Smooth muscle cell (in vitro differentiated cells): ENCODE results near the gene FSTL1. TPM values are rescaled to one million over a fixed set of nuclear protein-coding genes. Genes with fewer than 3 reads are reported as not detected.

ENCODE experiments used
- DNase-seq: peaks from one replicate; lab custom pipeline; 2025; ENCODE audit not compliant: unreplicated experiment; lab: John Stamatoyannopoulos, UW
- H2AFZ ChIP-seq: fragments of 200-600 bp; sonication (generic); 2 replicates; pipeline ENCODE4 v1.6.0; 2016; ENCODE audit warnings: antibody characterized with exemption, low read depth, mild to moderate bottlenecking
- H3F3A ChIP-seq: fragments of 200-600 bp; sonication (generic); 2 replicates; pipeline ENCODE4 v1.6.0; 2017; ENCODE audit warnings: antibody characterized with exemption, low read depth
- H3K27ac ChIP-seq: fragments of 200-600 bp; sonication (generic); 2 replicates; pipeline ENCODE4 v1.5.1; 2016; ENCODE audit warnings: low read depth, mild to moderate bottlenecking
- H3K27me3 ChIP-seq: fragments of 200-600 bp; sonication (generic); 2 replicates; pipeline ENCODE4 v1.6.1; 2016; ENCODE audit warnings: low read depth, mild to moderate bottlenecking
- H3K36me3 ChIP-seq: fragments of 200-600 bp; sonication (generic); 2 replicates; pipeline ENCODE4 v1.5.1; 2016; ENCODE audit warnings: low read depth
- H3K4me1 ChIP-seq: fragments of 200-600 bp; sonication (generic); 2 replicates; pipeline ENCODE4 v1.5.1; 2016; ENCODE audit warnings: low read depth
- H3K4me2 ChIP-seq: fragments of 200-600 bp; sonication (generic); 2 replicates; pipeline ENCODE4 v1.6.0; 2016; ENCODE audit warnings: mild to moderate bottlenecking
- H3K4me3 ChIP-seq: fragments of 200-600 bp; sonication (generic); 2 replicates; pipeline ENCODE4 v1.5.1; 2016; ENCODE audit warnings: mild to moderate bottlenecking
- H3K79me2 ChIP-seq: fragments of 200-600 bp; sonication (generic); 2 replicates; pipeline ENCODE4 v1.6.0; 2016; ENCODE audit warnings: low read depth, mild to moderate bottlenecking
- H3K9ac ChIP-seq: fragments of 200-600 bp; sonication (generic); 2 replicates; pipeline ENCODE4 v1.6.0; 2016; ENCODE audit warnings: low read depth
- H3K9me3 ChIP-seq: fragments of 200-600 bp; sonication (generic); replicated peaks from 2 replicates; pipeline ENCODE4 v1.5.1; 2016; ENCODE audit warnings: low read depth
- H4K20me1 ChIP-seq: fragments of 200-600 bp; sonication (generic); 2 replicates; pipeline ENCODE4 v1.6.0; 2016; ENCODE audit warnings: low read depth
- WGBS: methylation state at CpG from one replicate; pipeline ENCODE4 v1.1.7; 2016; ENCODE audit warnings: low lambda C conversion rate; 5-methylcytosine and 5-hydroxymethylcytosine counted together
- polyA plus RNA-seq: library from polyadenylated mRNA; unstranded; fragments of >200 nt; fragmentation: Nextera tagmentation; extraction: Ambion mirVana; gene quantifications from 2 replicates; pipeline ENCODE4 v1.2.1, GENCODE V29; 2016
- total RNA-seq: library from RNA; depleted of rRNA; stranded (reverse); fragments of >200 nt; gene quantifications from 2 replicates; pipeline ENCODE4 v1.2.3, GENCODE V29; 2014
- TF ChIP-seq, protein P1 (sequence below): fragments of 200-600 bp; sonication (generic); IDR thresholded peaks from 2 replicates; pipeline ENCODE4 v1.5.1; 2017; ENCODE audit warnings: borderline replicate concordance, mild to moderate bottlenecking, antibody characterized with exemption; ENCODE audit not compliant: insufficient read depth, poor library complexity, severe bottlenecking

FSTL1 gene
- total and polyA plus RNA-seq, 2 experiments from 2014 or later, result 562 to 630 TPM

DNA sequence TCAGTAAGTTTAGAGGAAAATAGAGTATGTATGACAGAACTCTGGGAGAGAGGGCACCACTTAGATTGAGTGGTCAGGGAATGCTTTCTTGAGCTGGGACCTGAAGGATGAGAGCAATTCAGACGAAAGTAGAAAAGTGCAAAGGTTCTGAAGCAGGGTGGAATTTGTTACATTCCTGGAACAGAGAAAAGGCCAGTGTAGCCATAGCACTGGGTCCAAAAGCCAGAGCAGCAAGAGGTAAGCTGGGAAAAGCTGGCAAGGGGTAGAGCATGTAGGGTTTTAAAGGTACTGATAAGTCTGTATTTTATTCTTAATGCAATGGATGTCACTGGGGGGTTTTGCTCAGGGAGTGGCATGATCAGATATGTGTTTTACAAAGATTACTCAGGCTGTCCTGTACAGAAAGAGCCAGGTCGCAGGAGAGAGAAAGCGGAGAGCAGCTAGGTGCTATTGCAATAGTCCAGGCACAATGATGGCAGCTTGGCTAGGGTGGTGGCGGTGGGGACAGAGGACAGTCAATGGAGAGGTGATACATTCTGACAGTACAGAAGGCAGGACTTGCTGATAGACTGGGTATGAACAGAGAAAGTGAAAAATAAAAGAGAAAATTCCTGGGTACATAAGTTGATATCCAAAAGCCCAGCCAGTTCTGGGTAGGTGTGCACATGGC is 17.0 kb downstream of the FSTL1 start:
- H3K4me2 ChIP-seq, result no peak overlapping the region
- no peak for DNase-seq
- WGBS, result 94% methylated on average over 4 of the region's 4 CpGs
- peaks cover 70% of the 10 kb centered on the region for H3K79me2 ChIP-seq
- peaks cover 49% of the 10 kb centered on the region for H3K4me1 ChIP-seq
- H3K9me3 ChIP-seq, result no peaks in the 10 kb centered on the region
- no peak overlapping the region for H2AFZ ChIP-seq
- no peak overlapping the region for H3K4me3 ChIP-seq
- no peaks in the 10 kb centered on the region for H3K27me3 ChIP-seq
- H4K20me1 ChIP-seq, result peaks cover 60% of the 10 kb centered on the region
- H3K9ac ChIP-seq, result no peak overlapping the region
- H3K36me3 ChIP-seq, result peaks cover 3% of the 10 kb centered on the region
- H3K27ac ChIP-seq, result peak overlapping the region; percentile 98
- H3F3A ChIP-seq, result peaks cover 33% of the 10 kb centered on the region
- TF ChIP-seq, protein P1, sequence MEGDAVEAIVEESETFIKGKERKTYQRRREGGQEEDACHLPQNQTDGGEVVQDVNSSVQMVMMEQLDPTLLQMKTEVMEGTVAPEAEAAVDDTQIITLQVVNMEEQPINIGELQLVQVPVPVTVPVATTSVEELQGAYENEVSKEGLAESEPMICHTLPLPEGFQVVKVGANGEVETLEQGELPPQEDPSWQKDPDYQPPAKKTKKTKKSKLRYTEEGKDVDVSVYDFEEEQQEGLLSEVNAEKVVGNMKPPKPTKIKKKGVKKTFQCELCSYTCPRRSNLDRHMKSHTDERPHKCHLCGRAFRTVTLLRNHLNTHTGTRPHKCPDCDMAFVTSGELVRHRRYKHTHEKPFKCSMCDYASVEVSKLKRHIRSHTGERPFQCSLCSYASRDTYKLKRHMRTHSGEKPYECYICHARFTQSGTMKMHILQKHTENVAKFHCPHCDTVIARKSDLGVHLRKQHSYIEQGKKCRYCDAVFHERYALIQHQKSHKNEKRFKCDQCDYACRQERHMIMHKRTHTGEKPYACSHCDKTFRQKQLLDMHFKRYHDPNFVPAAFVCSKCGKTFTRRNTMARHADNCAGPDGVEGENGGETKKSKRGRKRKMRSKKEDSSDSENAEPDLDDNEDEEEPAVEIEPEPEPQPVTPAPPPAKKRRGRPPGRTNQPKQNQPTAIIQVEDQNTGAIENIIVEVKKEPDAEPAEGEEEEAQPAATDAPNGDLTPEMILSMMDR, result no peak

DNA sequence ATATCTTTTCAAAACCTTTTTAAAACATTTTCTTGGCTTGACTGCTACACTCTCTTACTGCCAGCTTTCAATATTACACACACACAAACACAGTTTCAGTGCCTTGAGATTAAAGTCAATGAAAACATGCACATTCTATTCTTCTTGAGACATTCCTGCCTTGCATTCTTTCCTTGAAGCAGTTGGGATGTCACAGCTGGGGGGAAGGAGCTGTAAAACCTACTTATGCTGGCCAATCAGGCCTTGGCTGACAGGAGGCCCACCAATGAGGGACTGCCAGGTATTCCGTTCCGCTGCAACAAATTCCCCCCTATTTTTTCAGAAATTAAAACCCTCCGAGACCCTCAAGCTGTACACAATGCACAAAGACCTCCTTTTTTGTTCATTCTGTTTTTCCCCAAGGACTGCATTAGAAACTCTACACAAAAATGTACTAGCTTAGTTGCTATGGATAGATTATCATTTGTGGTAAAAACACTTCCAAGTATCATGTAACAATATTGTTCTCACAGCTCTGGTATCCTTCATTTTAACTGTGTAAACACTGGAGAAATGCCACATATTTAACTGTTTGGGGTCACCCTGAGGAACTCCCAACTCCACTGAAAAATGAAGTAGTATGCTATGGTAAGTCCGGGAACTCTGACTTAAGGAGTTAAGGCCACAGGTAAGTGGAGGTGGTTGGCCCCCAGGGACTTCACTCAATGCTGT is 18.5 kb downstream of the FSTL1 start:
- no peak for DNase-seq

DNA sequence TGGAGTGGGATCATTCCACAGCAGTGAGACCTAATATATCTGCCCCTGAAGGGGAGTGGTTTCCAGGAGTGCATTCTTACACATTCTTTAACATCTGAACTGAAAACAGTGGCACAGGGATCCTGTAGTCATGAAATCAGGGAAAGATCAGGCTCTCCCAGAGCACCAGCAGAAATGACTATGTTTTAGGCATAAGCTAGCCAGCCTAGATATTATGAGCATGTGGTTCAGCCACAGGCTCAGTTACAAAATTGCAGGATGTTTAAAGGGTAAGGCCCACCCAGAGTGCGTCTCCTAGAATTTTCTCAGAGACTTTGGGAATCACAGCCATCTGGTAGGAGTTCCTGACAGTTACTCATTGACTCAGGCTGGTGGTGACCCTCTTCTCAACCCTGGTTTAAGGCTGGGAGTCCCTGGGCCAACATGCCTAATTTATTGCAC is 20.9 kb downstream of the FSTL1 start:
- H4K20me1 ChIP-seq, result peaks cover 91% of the 10 kb centered on the region
- H3K27me3 ChIP-seq, result no peaks in the 10 kb centered on the region
- peaks cover 3% of the 10 kb centered on the region for H3K36me3 ChIP-seq
- H3K4me2 ChIP-seq, result peak overlapping the region; percentile 4
- TF ChIP-seq, protein P1, result no peak
- no peak overlapping the region for H3K9ac ChIP-seq
- peak overlapping the region; percentile 43 for H3K27ac ChIP-seq
- no peaks in the 10 kb centered on the region for H3K9me3 ChIP-seq
- WGBS, result 32% methylated on average over 1 of the region's 1 CpG
- H3K4me3 ChIP-seq, result no peak overlapping the region
- no peak overlapping the region for H2AFZ ChIP-seq
- H3K4me1 ChIP-seq, result peaks cover 23% of the 10 kb centered on the region
- DNase-seq, result no peak
- H3K79me2 ChIP-seq, result peaks cover 67% of the 10 kb centered on the region
- H3F3A ChIP-seq, result peaks cover 9% of the 10 kb centered on the region

More for the DNA sequence above, 18.5 kb downstream of the FSTL1 start:
- WGBS, result 93% methylated on average over 4 of the region's 4 CpGs
- Histone ChIP-seq H3K4me3 (no peak overlapping the region), H3K9me3 (no peaks in the 10 kb centered on the region), H3K27me3 (no peaks in the 10 kb centered on the region), H3K36me3 (peaks cover 3% of the 10 kb centered on the region), H3K27ac (peak overlapping the region; percentile 66), H4K20me1 (peaks cover 74% of the 10 kb centered on the region), H2AFZ (no peak overlapping the region), H3K4me2 (peak overlapping the region; percentile 40), H3K4me1 (peaks cover 42% of the 10 kb centered on the region), H3F3A (peaks cover 20% of the 10 kb centered on the region), H3K79me2 (peaks cover 68% of the 10 kb centered on the region), H3K9ac (peak overlapping the region; percentile 35)
- TF ChIP-seq, protein P1, result no peak
